Fibroblast of skin of back (primary cell): ENCODE measurements around the gene PFDN4.

Experiments
- DNase-seq: peaks from one replicate; pipeline ENCODE4 v3.0.0-alpha.2; 2013

Gene PFDN4

DNA sequence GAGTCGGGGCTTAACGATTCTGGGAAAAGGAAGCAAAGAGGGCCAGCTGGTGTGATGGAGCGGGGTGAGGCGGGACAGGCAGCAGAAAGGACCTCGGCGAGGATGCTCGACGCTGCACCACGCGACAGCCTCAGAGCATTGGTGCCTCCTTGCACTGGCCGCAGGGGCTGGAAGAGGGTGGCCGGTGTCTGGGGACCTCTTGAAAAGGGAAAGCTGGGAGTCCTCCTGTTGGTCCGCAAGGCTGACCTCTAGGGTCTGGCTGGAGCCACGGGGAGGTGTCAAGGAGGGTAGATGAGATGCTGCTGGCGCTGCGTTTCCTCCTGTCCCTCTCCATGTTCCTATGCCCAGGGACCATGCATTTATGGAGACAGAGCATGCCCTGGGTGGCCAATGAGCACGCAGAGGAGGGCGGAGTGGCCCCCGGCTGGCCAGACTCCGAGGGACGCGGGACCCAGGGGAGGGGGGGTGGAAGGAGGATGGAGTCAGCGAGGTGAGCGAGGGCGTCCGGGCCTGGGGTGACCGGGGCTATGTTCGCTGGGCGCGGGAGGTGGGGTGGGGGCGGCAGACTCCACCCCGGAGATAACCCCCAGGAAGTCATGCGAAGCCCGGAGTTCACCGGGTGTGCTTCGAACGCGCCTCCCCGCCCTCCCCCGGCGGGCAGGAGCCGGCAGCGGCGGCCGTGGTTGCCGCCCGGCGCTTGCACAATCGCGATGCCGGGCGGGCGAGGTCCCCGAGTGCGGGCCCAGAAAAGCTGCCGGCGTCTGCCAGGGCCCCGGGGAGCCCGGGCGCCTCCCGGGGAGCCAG, 34.0 kb upstream of the PFDN4 start, which contains the start of gene CYP24A1:
CYP24A1 (minus strand) TSS at position 334 of the 804 bp plus-strand sequence. CDS start 407 bp downstream, outside the sequence.
- DNase-seq = no peak

DNA sequence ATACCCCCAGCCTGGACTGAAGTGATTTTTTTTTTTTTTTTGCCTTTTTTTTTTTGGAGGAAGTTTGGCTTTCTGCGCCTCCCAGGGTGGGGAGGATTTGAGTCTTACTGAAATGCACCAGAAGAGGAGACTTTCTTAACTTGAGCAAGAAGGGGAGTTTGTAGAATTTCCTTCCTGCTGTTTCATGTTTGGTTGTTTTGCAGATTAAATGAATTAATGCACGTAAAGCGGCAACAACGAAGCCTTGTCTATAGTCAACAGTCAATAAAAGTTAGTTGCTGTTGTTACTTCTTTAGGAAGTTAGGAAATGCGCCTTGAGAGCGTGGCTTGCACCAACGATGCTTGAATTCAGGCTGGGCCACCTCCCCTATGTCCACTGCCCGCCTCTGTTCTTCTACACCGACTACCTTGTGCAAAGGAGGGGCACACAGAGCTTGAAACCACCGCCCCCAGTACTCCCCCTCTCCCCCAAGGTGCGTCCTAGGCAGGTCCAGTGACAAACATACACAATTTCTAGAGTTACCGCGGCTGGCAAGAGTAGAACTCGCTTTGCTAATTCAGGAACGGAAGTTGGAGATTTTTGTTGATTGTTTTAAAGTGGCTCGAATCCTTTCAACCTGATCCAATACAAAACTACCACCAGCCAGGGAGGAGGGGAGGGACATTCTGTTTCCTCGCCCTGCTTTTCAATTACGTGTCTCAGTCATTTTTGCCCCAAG, 33.3 kb upstream of the PFDN4 start:
- no peak for DNase-seq

DNA sequence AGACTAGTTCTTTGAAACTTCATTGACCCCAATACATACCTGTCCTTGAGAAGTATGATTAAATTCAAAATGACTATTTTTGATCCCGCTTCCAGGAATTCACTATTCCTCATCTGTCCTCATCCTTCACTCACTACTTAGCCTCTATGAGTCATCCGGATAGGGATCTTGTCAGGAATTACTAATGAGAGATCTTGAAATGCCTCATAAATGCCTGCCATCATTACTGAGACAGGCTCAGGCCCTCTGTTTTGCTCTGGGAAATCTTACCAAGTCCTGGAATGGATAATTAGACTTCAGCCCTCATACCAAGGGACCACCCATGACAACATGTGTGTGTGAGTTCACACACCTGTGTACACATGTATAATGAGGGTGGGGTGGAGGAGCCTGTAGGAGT, 31.3 kb upstream of the PFDN4 start:
- peak; percentile 29 for DNase-seq

DNA sequence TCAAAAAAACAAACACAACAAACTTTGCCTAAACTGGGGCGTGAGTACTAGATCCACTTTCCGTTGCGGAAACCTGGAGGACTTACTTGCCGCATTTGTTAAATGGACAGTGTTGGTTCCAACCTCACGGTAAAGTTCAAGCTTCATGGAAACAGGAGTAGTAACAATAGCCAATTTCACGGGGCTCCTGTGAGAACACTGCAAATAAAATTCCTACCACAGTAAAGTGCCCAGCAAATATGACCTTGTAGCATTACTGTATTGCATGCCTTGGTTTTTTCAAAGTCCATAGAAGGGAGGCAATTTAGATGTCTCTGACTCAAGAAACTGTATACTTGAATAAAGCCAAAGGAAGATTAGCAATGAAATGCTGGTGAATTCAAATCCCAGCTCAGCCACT, 30.5 kb upstream of the PFDN4 start:
- no peak for DNase-seq

DNA sequence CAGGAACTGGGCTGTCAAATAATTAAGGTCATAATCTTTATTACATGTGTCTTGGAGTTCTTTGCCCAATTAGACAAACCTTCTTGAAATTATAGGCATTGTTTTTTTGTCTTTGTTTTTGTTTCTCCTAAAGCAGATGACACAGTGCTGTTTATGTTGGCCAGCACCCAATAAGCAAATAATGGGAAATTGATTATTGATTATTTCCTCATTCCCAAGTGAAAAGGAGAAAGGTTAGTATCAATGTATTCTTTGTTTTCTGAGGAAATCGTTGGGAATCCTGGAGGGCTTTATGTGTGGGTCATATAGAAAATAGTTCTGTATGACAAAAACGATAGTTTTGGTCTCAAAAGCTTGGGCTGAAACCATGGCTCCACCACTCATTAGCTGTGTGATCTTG, 29.6 kb upstream of the PFDN4 start:
- DNase-seq = no peak

DNA sequence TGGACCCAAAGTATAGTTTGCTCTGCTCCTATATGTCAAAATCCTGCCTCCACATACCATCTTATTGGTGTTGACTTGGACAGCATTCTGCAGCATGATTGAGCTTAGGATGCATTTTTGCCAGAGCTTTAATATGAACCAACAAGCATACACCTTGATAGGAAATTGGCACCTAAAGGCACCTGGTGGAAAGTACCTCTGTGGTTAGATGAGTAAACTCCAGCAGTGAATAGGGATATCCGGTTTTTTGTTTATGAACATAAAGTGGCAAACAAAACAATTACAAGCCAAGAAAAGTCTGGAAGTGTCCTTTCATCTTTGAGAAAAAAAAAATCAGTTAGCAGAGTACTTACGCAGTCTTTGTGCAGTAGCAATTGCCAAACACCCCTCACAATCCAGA, 27.9 kb upstream of the PFDN4 start:
- DNase-seq = no peak

DNA sequence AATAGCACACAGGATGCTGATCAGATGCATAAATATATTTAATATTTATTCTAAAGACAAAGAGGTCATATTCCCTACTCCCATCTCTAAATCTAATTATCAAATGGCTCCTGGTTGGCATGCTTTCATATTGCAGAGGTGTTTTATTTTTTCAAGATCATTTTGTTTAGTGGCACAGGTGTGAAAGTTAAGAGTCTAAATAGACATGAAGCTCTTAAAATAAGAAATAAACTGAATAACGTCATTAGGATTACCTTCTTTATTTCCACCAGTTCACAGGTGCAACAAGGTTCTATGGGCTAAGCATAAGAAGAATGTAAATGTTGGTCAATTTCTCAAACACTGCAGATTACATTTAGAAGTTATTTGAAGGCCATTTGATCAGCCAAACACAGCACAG, 27.0 kb upstream of the PFDN4 start:
- DNase-seq = no peak

DNA sequence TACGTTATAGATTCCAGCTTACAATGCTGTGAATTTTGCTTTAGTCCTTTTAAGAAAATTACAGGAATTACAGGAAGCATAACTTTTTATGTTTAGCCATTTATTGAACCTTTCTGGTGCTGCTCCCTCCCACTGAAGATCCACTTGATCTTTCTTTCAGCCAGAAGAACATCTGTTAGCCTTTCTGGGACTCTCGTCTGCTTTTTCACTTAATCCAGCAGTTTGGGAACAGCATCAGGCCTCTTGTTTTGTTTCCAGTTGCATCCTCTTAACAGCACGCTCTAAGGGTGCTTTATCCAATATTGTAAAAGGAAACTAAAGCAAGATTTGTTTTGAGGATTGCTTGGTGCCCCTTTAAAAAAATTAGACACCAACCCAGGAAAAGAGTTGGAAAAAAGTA, 23.8 kb upstream of the PFDN4 start:
- DNase-seq = no peak

DNA sequence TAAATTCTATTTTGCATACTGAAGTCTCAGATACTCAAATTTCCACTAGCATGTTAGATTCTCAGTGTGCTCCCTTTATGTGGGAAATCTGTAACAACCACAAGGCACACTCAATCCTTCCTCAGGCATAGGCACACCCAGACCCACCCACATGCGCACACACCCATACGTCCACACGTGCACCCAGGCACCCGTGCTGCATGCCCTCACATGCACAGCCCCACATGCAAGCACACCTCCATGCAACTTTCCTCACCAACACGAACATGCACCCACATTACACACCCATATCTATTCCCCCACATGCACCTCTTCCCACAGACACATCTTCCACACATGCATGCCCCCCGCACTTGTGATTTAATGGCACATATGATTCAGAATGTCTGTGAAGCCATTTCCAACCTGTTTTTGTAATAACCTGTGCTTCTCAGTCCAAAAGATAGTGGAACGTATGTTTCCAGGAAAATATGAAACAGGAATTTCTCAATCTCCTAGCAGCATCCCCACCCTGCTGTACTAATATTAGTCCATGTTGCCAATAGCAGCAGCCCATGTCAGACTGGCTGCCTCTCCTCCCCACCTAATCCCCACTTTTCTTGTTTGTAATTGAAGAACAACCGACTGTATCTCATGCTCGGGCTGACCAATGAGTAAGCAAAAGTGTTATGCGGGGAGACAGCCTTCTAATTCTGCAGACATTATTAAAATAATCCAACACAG, 22.8 kb upstream of the PFDN4 start:
- DNase-seq = no peak

DNA sequence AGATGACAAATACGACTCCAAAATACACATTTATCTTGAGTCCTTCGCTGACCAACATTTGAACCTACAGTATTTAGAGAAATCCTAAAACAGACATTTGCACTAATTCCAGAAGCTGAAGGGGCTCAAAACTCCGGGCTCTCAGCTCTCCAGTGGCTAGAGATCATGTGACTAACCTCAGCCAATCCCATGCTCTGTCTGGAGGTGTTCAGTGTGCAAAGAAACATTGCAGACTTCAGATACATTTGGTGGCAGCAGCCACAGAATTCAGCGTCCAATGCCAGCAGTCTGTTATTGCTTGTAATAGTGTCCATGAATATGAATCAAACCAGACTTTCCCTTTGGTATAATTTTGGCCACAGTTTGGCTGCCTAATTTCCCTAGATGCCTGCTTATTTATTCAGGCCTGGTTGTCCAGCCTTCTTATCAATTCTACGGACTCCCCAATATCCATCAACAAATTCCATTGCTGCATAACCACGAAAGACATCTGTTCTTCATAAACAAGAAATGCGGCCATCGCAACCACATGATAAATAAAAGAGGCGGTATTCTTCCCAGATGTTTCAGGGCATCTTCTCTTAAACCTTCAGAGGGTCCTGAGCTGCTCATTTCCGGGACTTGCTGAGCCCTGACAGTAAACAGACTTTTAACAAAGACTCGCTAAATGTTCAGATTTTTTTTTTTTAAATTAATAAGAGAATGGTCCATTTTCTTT, 19.6 kb upstream of the PFDN4 start:
- no peak for DNase-seq

DNA sequence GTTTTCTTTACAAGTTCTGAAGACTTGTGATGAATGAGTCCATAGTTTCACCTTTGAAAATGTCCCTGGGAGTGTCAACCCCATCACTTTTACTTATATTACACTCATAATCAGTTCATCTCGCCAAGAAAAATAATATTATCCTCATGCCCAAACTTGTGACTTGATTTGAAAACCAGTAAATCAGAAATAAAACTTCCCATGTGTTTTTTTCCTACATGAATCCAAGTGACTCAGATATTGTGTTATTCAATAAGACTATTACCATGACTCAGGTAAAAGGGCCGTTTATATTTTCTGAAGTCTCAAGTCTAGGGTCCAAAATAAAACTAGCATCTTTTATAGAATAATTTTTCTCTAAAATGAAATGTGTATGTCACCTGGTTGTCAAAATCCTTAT, 18.3 kb upstream of the PFDN4 start:
- no peak for DNase-seq

DNA sequence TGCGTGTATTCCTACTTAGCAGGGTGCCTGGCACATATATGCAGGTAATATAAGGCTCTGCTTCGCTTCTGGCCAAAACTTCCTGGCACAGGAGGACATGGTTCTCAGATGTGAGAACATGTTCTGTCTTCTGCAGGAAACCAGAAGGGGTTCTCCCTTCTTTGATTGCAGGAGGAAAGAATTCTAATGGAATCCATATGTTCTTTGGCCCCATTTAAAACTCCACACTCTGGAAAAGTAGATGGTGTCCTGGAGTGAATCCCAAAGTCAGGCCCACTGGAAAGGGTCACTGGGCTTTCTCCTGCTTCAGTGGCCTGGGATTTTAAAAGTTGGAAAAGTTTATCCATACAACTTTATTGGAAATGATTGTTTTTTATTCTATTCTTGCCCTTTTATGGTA, 17.7 kb upstream of the PFDN4 start:
- DNase-seq = no peak

DNA sequence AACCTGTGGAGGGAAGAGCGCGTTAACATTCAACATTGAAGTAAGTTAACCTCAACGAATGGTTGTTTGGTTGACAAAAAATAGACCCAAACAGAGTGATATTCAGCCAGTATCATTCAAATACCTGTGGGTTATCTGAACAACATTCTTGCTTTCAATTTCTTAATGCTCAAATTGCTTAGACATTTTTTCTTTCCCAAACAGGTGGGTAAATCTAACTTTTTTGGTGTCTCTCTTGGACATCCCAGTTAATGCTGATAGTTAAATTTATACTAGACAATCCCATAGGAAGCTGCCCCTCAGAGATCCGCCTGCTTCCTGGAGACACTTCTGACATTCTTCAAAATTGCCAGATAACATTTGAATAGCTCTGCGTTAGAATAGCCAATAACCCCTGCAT, 14.1 kb upstream of the PFDN4 start:
- DNase-seq = no peak

DNA sequence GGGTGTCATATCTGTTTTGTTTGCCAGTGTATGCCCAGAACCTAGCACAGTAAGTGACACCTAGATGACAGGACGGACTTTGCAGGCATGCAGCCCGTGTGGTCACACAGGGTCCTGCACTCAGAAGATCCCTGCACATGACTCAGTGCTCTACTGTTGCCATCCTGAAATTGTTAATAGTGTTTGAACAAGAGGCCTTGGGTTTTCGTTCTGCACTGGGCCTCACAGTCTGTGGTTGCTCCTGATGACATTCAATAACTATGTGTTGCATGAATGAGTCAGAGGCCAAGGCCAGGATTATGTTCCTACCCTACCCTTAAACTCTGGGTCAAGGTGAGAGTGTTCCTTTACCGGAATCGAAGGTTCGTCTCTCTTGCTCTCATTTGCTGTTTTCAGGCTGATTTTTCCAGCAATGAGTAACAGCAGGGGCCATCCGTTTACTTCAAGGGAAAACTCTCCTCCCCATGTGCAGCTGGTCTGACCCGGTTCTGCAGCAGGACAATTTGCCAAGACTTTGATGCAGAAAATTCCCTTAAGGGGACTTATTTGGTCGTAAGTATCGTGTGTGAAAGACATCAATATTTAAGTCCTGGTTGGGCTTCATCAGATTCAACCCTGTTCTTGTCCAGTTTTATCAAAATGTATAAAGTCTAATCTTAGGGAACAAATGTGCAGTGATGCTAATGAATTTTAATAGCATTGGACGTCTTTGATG, 13.0 kb upstream of the PFDN4 start:
- peak; percentile 44 for DNase-seq

DNA sequence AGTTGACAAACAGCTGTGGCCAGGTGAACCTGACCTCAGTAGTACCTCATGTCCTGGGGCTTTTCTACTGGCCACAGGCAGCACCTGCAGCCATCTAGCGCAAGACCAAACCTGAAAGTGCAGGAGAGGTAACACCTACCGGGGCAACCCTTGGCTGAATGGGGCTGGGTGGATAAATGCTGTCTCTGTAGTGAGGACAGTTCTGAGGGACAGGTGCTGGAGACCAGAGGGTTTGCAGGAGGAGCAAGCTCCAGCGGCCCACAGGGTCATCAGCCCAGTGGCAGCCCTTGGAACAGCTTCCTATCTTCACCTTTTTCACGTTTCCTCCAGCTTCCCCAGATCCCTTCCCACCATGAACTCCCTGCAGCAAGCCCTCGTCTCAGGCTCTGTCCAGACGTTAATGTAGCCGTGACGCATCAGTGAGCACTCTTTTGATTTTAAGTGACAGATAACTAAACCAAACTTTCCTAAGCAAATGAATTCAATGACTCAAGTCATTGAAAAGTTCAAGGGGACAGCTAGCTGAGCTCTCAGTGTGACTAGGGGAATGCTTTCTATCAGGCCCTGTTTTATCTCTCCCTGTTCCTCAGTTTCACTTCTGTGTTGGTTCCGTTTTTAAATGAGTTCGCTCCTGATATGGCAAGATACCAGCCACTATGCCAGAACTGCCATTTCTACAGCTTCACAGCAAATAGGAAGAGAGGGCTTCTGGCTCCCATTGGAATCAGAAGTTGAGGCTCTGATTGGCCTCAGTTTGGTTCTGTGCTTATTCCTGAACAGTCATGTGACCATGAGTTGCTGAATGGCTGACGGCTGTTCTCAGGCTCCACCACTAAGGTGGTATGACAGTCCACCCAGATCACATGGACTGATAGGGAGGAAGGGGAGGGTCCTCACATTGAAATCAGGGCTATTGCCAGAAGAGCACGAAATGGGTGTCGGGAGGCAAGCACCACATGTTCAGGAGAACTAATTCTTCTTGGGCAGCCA, 12.1 kb upstream of the PFDN4 start:
- no peak for DNase-seq

DNA sequence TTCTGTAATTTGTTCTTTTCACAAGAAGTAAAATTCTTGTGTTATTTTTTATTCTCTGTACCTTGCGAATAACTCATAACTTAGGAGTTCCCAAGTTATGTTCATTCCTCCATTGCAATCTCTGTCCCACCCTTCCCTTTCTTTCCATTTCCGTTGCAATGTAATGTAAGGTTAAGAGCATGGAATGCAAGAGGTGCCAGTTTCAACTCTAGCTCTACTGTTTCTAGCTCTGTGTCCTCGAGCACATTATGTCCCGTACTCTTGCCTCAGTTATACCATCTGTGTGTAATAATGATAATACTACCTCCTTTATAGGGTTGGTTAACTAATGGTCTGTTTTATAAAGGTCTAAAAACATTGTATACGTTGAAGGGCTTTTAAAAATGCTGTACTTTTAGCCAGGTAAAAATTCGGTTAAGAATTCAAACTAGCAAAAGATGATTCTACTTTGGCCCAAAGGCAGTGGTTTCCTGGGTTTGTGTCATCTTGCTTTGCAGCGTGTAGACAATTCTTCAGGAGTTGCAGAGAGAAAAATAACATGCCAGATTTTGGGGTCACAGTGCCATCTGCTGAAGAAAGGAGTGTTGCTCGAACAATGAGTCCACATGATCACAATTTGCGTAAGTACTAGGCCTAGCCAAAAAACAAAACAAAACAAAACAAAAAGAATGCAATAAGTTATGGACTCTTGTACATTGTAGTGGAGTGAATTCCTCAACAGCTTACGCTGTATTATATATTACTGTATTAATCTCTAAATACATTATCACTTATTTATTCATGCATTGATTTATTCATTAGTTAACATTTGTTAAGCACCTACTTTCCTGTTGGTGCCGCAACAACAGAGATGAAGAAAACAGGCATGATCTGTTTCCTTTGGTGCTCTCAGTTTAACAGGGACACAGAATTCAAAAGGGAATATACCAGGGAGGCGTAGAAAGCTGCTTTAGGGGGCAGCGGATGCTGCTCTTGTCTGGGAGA, 10.0 kb upstream of the PFDN4 start:
- DNase-seq = peak; percentile 45

DNA sequence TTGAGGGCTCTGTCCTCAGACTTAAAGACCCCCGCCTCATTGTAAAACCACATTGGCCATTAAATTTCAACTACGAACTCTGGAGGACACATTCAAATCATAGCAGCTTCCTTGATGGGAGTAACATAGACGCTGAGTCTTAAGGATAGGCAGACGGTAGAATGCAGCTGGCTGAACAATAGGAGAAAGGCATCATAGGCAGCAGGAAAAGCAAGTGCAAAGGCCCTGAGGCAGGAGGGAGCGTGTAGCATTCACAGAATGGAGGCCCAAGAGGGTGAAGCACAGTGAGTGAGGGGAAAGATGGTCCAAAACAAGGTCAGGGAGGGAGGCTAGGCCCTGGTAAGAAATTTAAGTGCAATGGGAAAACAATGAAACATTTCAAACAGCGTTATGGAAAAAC, 8.6 kb upstream of the PFDN4 start:
- no peak for DNase-seq

DNA sequence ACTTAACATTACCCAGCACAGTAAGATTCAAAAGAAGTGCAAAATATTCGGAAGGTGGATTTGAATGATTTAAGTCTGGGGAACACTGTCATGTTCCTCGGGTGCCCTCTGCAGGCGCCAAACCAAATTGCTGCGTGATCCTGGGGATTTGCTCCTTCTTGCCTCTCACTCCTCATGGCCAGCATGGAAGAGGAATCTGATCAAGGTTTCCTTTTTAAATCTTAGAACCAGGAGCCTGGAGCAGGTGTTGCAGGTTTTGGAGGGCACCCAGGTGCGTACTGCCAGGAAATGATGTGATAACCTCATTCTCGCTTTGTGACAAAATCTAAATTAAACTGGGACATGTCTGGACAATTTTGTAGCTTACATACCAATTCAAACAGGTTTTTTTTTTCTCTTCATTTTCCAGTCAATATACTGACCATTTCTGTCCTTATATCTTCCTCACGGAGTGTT, 8.1 kb upstream of the PFDN4 start:
- peak; percentile 64 for DNase-seq

DNA sequence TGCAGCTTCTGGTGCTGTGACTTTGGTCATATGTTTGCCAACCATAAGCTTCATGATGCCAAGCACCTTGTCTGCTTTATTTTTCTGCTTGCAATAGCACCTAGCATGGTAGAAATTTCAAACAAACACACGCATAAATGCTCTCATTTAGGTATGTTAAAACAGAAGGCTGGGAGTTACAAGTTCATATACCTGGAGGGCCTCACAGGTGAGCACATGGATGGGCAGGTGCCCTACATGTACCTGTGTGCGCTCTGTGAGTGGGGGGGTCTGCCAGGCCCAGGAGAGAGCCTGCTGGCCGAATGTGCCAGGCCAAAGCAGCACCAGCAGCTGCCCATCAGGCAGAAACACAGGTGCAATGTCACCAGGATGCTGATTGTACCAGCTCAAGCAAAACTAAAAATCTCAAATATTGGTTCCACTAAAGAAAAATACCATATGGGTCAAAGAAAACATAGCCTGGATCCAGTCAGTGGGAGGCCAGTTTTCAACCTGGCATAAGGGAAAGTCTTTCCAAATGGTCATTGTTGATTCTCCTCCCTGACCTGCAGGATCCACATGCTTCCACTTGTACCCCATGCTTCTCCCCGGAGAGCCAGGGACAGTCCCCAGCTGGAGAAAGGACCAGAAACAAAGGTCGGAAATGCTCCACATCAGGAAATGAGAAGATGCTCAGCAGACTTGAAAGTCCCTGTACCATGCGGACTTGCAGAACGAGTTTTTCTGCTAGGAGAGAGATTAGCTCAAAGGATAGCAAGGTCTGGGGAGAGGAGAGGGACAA, 7.2 kb upstream of the PFDN4 start:
- no peak for DNase-seq
